ENCODE measurements around the gene PIP5K1B. TPM values are rescaled to one million over a fixed set of nuclear protein-coding genes. Genes with fewer than 3 reads are reported as not detected.

PIP5K1B gene
- total and polyA plus RNA-seq, 4 donors = 0.09 to 30.9 (median 0.29) TPM

DNA sequence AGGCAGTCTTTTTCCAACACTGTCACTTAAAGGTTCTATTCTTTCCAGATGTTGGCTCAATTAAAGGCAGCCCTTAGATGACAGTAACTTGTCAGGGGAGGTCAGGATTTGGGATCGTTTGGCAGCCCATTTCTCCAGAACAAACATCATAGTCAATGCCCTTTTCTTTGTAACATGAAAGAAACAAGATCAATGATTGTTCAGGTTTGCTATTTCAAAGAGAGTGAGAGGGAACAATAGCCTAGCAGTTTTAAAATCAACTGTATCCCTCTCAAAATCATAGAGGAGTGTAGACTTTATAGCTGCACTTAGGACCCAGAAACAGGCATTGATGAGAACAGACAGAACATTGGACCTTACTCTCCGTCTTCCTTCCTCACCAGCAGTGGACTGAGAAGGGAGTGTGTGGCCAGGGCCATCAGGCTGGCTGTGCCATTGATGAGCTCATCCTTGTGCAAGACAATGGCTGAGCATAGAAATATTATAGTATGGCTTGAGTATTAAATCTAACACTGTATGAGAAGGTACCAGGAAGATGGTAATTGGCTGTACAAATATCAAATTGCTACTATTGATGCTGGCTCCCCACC lies 130.0 kb downstream of the PIP5K1B start:
- WGBS = 52% methylated on average over 2 of the region's 2 CpGs
- H3K9ac ChIP-seq (ENCODE audit: low read depth in 1 of 2, low read length in 2 of 2) = no peak overlapping the region
- peaks cover 0 to 2% (median 0%) of the 10 kb centered on the region in 4 donors for H3K4me1 ChIP-seq (ENCODE audit: control insufficient read depth in 4 of 4, insufficient read depth in 4 of 4, low read length in 3 of 4)
- DNase-seq (ENCODE audit: low spot score) = no peak
- TF ChIP-seq HNF4G (IDR thresholded peaks at IDR 0.05) = no peak
- no peak for TF ChIP-seq EGR1 (IDR thresholded peaks at IDR 0.05; ENCODE audit: low read depth in 2 of 2)
- no peak for TF ChIP-seq NR2F2 (IDR thresholded peaks at IDR 0.05)
- TF ChIP-seq RAD21 (IDR thresholded peaks at IDR 0.05) = no peak
- no peak for TF ChIP-seq YY1 (IDR thresholded peaks at IDR 0.05)
- TF ChIP-seq HNF4A (conservative IDR thresholded peaks at IDR 0.05) = no peak
- no peak for TF ChIP-seq RXRA (IDR thresholded peaks at IDR 0.05)
- TF ChIP-seq TAF1 (conservative IDR thresholded peaks at IDR 0.05) = no peak
- TF ChIP-seq JUND (IDR thresholded peaks at IDR 0.05) = no peak
- TF ChIP-seq, protein P1, sequence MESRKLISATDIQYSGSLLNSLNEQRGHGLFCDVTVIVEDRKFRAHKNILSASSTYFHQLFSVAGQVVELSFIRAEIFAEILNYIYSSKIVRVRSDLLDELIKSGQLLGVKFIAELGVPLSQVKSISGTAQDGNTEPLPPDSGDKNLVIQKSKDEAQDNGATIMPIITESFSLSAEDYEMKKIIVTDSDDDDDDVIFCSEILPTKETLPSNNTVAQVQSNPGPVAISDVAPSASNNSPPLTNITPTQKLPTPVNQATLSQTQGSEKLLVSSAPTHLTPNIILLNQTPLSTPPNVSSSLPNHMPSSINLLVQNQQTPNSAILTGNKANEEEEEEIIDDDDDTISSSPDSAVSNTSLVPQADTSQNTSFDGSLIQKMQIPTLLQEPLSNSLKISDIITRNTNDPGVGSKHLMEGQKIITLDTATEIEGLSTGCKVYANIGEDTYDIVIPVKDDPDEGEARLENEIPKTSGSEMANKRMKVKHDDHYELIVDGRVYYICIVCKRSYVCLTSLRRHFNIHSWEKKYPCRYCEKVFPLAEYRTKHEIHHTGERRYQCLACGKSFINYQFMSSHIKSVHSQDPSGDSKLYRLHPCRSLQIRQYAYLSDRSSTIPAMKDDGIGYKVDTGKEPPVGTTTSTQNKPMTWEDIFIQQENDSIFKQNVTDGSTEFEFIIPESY (IDR thresholded peaks at IDR 0.05) = no peak
- TF ChIP-seq FOXA2 (IDR thresholded peaks at IDR 0.05) = no peak
- TF ChIP-seq, protein P2, sequence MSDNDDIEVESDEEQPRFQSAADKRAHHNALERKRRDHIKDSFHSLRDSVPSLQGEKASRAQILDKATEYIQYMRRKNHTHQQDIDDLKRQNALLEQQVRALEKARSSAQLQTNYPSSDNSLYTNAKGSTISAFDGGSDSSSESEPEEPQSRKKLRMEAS (IDR thresholded peaks at IDR 0.05) = no peak
- TF ChIP-seq, protein P3, sequence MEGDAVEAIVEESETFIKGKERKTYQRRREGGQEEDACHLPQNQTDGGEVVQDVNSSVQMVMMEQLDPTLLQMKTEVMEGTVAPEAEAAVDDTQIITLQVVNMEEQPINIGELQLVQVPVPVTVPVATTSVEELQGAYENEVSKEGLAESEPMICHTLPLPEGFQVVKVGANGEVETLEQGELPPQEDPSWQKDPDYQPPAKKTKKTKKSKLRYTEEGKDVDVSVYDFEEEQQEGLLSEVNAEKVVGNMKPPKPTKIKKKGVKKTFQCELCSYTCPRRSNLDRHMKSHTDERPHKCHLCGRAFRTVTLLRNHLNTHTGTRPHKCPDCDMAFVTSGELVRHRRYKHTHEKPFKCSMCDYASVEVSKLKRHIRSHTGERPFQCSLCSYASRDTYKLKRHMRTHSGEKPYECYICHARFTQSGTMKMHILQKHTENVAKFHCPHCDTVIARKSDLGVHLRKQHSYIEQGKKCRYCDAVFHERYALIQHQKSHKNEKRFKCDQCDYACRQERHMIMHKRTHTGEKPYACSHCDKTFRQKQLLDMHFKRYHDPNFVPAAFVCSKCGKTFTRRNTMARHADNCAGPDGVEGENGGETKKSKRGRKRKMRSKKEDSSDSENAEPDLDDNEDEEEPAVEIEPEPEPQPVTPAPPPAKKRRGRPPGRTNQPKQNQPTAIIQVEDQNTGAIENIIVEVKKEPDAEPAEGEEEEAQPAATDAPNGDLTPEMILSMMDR (IDR thresholded peaks at IDR 0.05; ENCODE audit: low read depth, low read length, missing input control) = no peak
- no peak for TF ChIP-seq ATF3 (IDR thresholded peaks at IDR 0.05)
- TF ChIP-seq GABPA (IDR thresholded peaks at IDR 0.05 in 1 of 2, conservative IDR thresholded peaks at IDR 0.05 in 1 of 2) = no peak
- TF ChIP-seq REST (IDR thresholded peaks at IDR 0.05) = no peak
- no peak overlapping the region for H3K27ac ChIP-seq (ENCODE audit: low read depth in 1 of 2, low read length in 2 of 2)
- no peak overlapping the region for H3K4me3 ChIP-seq (ENCODE audit: low read depth in 1 of 3, low read length in 3 of 3)
- H3K36me3 ChIP-seq (ENCODE audit: control insufficient read depth in 4 of 4, insufficient read depth in 3 of 4, low read depth in 1 of 4, low read length in 3 of 4) = no peaks in the 10 kb centered on the region
- no peaks in the 10 kb centered on the region for H3K9me3 ChIP-seq (ENCODE audit: control insufficient read depth in 4 of 4, low read length in 3 of 4)
- no peaks in the 10 kb centered on the region for H3K27me3 ChIP-seq (ENCODE audit: control insufficient read depth in 4 of 4, insufficient read depth in 4 of 4, low read length in 3 of 4)
